Measurements from ENCODE around the gene DEDD2. TPM values are rescaled to one million over a fixed set of nuclear protein-coding genes. Genes with fewer than 3 reads are reported as not detected.

DEDD2 gene
- total RNA-seq, 1 donor from 2014 or later, result 15.8 TPM

- intact Hi-C loops (cut with micrococcal nuclease), result no loop called here
- Histone ChIP-seq H3K27me3 (ENCODE audit: low read depth) (no peaks in the 10 kb centered on the region), H3K36me3 (peaks cover 29% of the 10 kb centered on the region), H3K9me3 (replicated peaks) (no peaks in the 10 kb centered on the region), H3K4me1 (peaks cover 60% of the 10 kb centered on the region), H3K27ac (replicated peaks) (peak overlapping the region; percentile 84), H3K4me3 (peak overlapping the region; percentile 92)
- peak; percentile 46 for DNase-seq
- TF ChIP-seq, protein P1, sequence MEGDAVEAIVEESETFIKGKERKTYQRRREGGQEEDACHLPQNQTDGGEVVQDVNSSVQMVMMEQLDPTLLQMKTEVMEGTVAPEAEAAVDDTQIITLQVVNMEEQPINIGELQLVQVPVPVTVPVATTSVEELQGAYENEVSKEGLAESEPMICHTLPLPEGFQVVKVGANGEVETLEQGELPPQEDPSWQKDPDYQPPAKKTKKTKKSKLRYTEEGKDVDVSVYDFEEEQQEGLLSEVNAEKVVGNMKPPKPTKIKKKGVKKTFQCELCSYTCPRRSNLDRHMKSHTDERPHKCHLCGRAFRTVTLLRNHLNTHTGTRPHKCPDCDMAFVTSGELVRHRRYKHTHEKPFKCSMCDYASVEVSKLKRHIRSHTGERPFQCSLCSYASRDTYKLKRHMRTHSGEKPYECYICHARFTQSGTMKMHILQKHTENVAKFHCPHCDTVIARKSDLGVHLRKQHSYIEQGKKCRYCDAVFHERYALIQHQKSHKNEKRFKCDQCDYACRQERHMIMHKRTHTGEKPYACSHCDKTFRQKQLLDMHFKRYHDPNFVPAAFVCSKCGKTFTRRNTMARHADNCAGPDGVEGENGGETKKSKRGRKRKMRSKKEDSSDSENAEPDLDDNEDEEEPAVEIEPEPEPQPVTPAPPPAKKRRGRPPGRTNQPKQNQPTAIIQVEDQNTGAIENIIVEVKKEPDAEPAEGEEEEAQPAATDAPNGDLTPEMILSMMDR (IDR thresholded peaks at IDR 0.05; ENCODE audit: borderline replicate concordance), result no peak
These were observed 591 bp downstream of the DEDD2 start for GRCh38 chr19:42216653-42217519.

DNA sequence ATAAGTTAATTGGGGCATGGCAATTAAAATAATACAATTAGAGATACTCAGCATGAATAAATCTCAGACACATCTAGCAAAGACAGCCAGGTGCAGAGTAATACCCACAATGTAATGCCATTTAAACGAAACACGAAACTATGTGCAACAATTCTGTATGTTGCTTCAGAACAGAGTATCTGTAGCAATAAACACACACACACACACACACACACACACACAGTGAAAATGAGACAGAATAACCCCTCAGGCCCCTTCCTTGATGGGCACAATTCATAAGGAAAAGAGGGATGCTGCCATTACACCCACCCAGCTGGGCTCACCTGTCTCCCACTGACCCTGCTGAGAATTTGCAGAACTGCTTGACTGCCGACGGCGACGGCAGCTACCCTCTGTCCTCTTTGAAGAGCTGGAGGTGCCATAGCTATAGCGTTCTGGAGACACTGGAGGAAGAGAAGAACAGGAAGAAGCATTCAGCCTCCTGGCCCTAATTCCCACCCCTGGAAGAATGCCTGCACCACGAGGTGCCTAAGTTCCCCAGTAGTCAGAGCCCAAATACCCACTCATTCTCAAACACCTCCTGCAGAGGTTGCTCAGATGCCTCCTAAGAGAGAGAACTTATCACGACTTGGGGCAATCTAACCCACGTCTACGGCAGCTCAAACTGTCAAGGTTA lies 2.5 kb downstream of the DEDD2 start:
- intact Hi-C loops (cut with micrococcal nuclease), result no loop called here
- Histone ChIP-seq H3K4me3 (no peak overlapping the region), H3K4me1 (peaks cover 43% of the 10 kb centered on the region), H3K27me3 (ENCODE audit: low read depth) (no peaks in the 10 kb centered on the region), H3K9me3 (replicated peaks) (no peaks in the 10 kb centered on the region), H3K36me3 (peaks cover 40% of the 10 kb centered on the region), H3K27ac (replicated peaks) (no peak overlapping the region)
- TF ChIP-seq, protein P1 (IDR thresholded peaks at IDR 0.05; ENCODE audit: borderline replicate concordance), result no peak
- DNase-seq, result no peak

GRCh38 chr19:42212886-42213285 lies 4.6 kb downstream of the DEDD2 start:
- Histone ChIP-seq H3K4me3 (no peak overlapping the region), H3K27ac (replicated peaks) (no peak overlapping the region), H3K9me3 (replicated peaks) (no peaks in the 10 kb centered on the region), H3K4me1 (peaks cover 37% of the 10 kb centered on the region), H3K27me3 (ENCODE audit: low read depth) (no peaks in the 10 kb centered on the region), H3K36me3 (peaks cover 61% of the 10 kb centered on the region)
- no peak for DNase-seq
- TF ChIP-seq, protein P1 (IDR thresholded peaks at IDR 0.05; ENCODE audit: borderline replicate concordance), result no peak
- intact Hi-C loops (cut with micrococcal nuclease), result no loop called here

DNA sequence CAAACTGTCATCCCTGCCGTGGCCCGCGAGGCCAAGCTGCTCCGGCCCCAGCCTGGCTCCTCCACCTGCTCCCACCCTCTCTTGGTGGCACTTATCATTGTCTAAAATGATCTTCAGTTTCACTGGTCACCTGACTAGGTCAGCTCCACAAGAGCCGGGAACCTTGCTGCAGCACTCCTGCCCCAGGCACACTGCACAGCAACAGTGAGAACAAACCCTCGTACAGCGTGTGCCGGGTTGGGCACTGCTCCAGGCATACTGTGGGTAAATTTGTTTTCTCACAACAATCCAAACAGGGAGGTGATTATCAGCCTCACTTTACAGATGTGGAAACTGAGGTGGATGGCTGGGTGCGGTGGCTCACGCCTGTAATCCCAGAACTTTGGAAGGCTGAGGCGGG lies 8.9 kb downstream of the DEDD2 start:
- H3K9me3 ChIP-seq (replicated peaks), result no peaks in the 10 kb centered on the region
- intact Hi-C loops (cut with micrococcal nuclease), result no loop called here
- TF ChIP-seq, protein P1 (IDR thresholded peaks at IDR 0.05; ENCODE audit: borderline replicate concordance), result no peak
- peaks cover 15% of the 10 kb centered on the region for H3K4me1 ChIP-seq
- H3K4me3 ChIP-seq, result no peak overlapping the region
- H3K36me3 ChIP-seq, result peaks cover 78% of the 10 kb centered on the region
- DNase-seq, result peak; percentile 25
- H3K27me3 ChIP-seq (ENCODE audit: low read depth), result no peaks in the 10 kb centered on the region
- peak overlapping the region; percentile 44 for H3K27ac ChIP-seq (replicated peaks)

- peaks cover 80% of the 10 kb centered on the region for H3K36me3 ChIP-seq
- H3K9me3 ChIP-seq (replicated peaks), result no peaks in the 10 kb centered on the region
- H3K4me1 ChIP-seq, result peaks cover 15% of the 10 kb centered on the region
These were observed 9.7 kb downstream of the DEDD2 start for GRCh38 chr19:42207767-42208271.

More at GRCh38 chr19:42207767-42208271, 9.7 kb downstream of the DEDD2 start:
- H3K27ac ChIP-seq (replicated peaks), result no peak overlapping the region
- TF ChIP-seq, protein P1 (IDR thresholded peaks at IDR 0.05; ENCODE audit: borderline replicate concordance), result no peak
- intact Hi-C loops (cut with micrococcal nuclease), result no loop called here
- H3K4me3 ChIP-seq, result no peak overlapping the region
- H3K27me3 ChIP-seq (ENCODE audit: low read depth), result no peaks in the 10 kb centered on the region
- DNase-seq, result no peak

Measured in left ventricle myocardium inferior (tissue), 1 donor.